Prostate gland (tissue), 2 donors: ENCODE results near the gene GADD45B.

Source experiments
- CTCF ChIP-seq, 4 experiments: fragments of 200-600 bp in 2 of 4; fragments of 450-650 bp in 2 of 4; sonication (generic) in 2 of 4; IDR thresholded peaks; 1 replicate in 3 of 4; 2 replicates in 1 of 4; pipeline ENCODE4 v1.5.1; 2016 to 2019; ENCODE audit warnings: antibody characterized with exemption in 4 of 4, mild to moderate bottlenecking in 2 of 4, moderate library complexity in 2 of 4
- POLR2A ChIP-seq: fragments of 450-650 bp; IDR thresholded peaks from one replicate; pipeline ENCODE4 v1.6.1; 2016; ENCODE audit warnings: antibody characterized with exemption, mild to moderate bottlenecking
- POLR2AphosphoS5 ChIP-seq: sonication (generic); formaldehyde crosslinking; IDR thresholded peaks from one replicate; pipeline ENCODE4 v1.6.1; 2017; ENCODE audit warnings: antibody characterized with exemption

- TF ChIP-seq CTCF (IDR thresholded peaks at IDR 0.05) (no peak), POLR2A (no peak), POLR2AphosphoS5 (no peak)
Measured at GRCh38 chr19:2524840-2525723, 49.2 kb downstream of the GADD45B start.
